AG04450 (cell line): ENCODE data around the gene UPK3BL2. TPM values are rescaled to one million over a fixed set of nuclear protein-coding genes. Genes with fewer than 3 reads are reported as not detected.
"Not testable (repeated sequence)": the region's sequence is repeated elsewhere in the genome, so short reads cannot be mapped to it uniquely, and the experiment has no call there.

Experiments used
- CTCF ChIA-PET: fragments of 300-600, 350-600 bp; formaldehyde crosslinking; extraction: SDS; loops from one replicate; lab custom pipeline; 2022; ENCODE audit warnings: antibody characterized with exemption, inconsistent platforms; lab: Charles Lee
- POLR2A ChIA-PET: fragments of 350-600 bp; formaldehyde crosslinking; extraction: SDS; loops from one replicate; lab custom pipeline; 2021; ENCODE audit warnings: antibody characterized with exemption, inconsistent platforms; lab: Yijun Ruan, JAX
- DNase-seq: peaks from one replicate; pipeline ENCODE4 v3.0.0-alpha.2; 2011; ENCODE audit warnings: low read depth, low spot score
- H3K27ac ChIP-seq: one replicate; pipeline ENCODE4 v1.5.1; 2012; ENCODE audit warnings: low read depth, low read length, control low read depth
- H3K27me3 ChIP-seq: one replicate; pipeline ENCODE4 v1.6.0; 2012; ENCODE audit warnings: low read length; ENCODE audit not compliant: control insufficient read depth, insufficient read depth
- H3K4me3 ChIP-seq: 2 replicates; pipeline ENCODE4 v1.5.1; 2011; ENCODE audit warnings: mild to moderate bottlenecking, low read depth, low read length, control low read depth
- H3K9me3 ChIP-seq: 2 replicates; pipeline ENCODE4 v1.5.1; 2012; ENCODE audit warnings: low read length; ENCODE audit not compliant: control insufficient read depth, insufficient read depth
- polyA minus RNA-seq: library from RNA; depleted of rRNA, polyadenylated mRNA; stranded (reverse); fragments of >200 nt; gene quantifications from 2 replicates; pipeline ENCODE4 v1.2.3, GENCODE V29; 2011; rRNA and poly(A)+ RNA removed
- polyA plus RNA-seq: library from polyadenylated mRNA; depleted of rRNA; stranded (reverse); fragments of >200 nt; gene quantifications from 2 replicates; pipeline ENCODE4 v1.2.3, GENCODE V29; 2011; rRNA removed

Gene UPK3BL2
- polyA plus RNA-seq (1.7 and 1.8 TPM in 2 replicates), polyA minus RNA-seq (2.5 and 3.3 TPM in 2 replicates)

- DNase-seq, H3K27me3 ChIP-seq, CTCF ChIA-PET, H3K9me3 ChIP-seq, H3K4me3 ChIP-seq, H3K27ac ChIP-seq, POLR2A ChIA-PET: not testable (repeated sequence)
Observed at GRCh38 chr7:102543596-102543995, at the start of gene UPK3BL2. UPK3BL2 (minus strand) TSS chr7:102543696; CDS start chr7:102543636, 60 bp downstream.

- H3K9me3 ChIP-seq, DNase-seq, H3K27ac ChIP-seq, CTCF ChIA-PET, H3K27me3 ChIP-seq, H3K4me3 ChIP-seq, POLR2A ChIA-PET: not testable (repeated sequence)
Observed at GRCh38 chr7:102592477-102593019, 49.1 kb upstream of the UPK3BL2 start.

GRCh38 chr7:102589857-102590256 lies 46.4 kb upstream of the UPK3BL2 start:
- H3K9me3 ChIP-seq, H3K27ac ChIP-seq, H3K27me3 ChIP-seq, H3K4me3 ChIP-seq, CTCF ChIA-PET, DNase-seq, POLR2A ChIA-PET: not testable (repeated sequence)

- H3K9me3 ChIP-seq, H3K4me3 ChIP-seq, H3K27ac ChIP-seq, POLR2A ChIA-PET, CTCF ChIA-PET, DNase-seq, H3K27me3 ChIP-seq: not testable (repeated sequence)
Observed at GRCh38 chr7:102583495-102583894, 40.0 kb upstream of the UPK3BL2 start.

- POLR2A ChIA-PET = not testable (repeated sequence)
Observed at GRCh38 chr7:102581722-102582121, 38.2 kb upstream of the UPK3BL2 start.

GRCh38 chr7:102578486-102578885 lies 35.0 kb upstream of the UPK3BL2 start:
- POLR2A ChIA-PET, H3K27ac ChIP-seq, H3K4me3 ChIP-seq, CTCF ChIA-PET, H3K9me3 ChIP-seq, H3K27me3 ChIP-seq, DNase-seq: not testable (repeated sequence)

More at GRCh38 chr7:102581722-102582121, 38.2 kb upstream of the UPK3BL2 start:
- H3K27ac ChIP-seq, DNase-seq, H3K9me3 ChIP-seq, H3K27me3 ChIP-seq, H3K4me3 ChIP-seq, CTCF ChIA-PET: not testable (repeated sequence)

- POLR2A ChIA-PET, H3K4me3 ChIP-seq, H3K9me3 ChIP-seq, DNase-seq, H3K27me3 ChIP-seq, H3K27ac ChIP-seq, CTCF ChIA-PET: not testable (repeated sequence)
Observed at GRCh38 chr7:102577315-102578240, 34.1 kb upstream of the UPK3BL2 start.

- POLR2A ChIA-PET, H3K9me3 ChIP-seq, H3K4me3 ChIP-seq, DNase-seq, H3K27me3 ChIP-seq, H3K27ac ChIP-seq, CTCF ChIA-PET: not testable (repeated sequence)
Observed at GRCh38 chr7:102576363-102576762, 32.9 kb upstream of the UPK3BL2 start.

- DNase-seq, H3K4me3 ChIP-seq, H3K27ac ChIP-seq, H3K27me3 ChIP-seq, CTCF ChIA-PET, H3K9me3 ChIP-seq, POLR2A ChIA-PET: not testable (repeated sequence)
Observed at GRCh38 chr7:102574607-102575006, 31.1 kb upstream of the UPK3BL2 start.
